ENCODE data around the gene PAX6. TPM values are rescaled to one million over a fixed set of nuclear protein-coding genes. Genes with fewer than 3 reads are reported as not detected.

Gene PAX6
- polyA plus RNA-seq, 2 of the 4 experiments (the other 2 are of a cell fraction) = 1.8 to 2.0 TPM

GRCh38 chr11:31805629-31806185 is 5.4 kb downstream of the PAX6 start:
- WGBS (ENCODE audit: missing lambda C conversion rate) = 76% methylated on average over 17 of the region's 20 CpGs
- CTCF ChIA-PET = no interaction called here
- H3K4me3 ChIP-seq = no peak overlapping the region
- H3K27ac ChIP-seq = no peak overlapping the region
- H3K4me2 ChIP-seq = no peak overlapping the region
- TF ChIP-seq JUN (IDR thresholded peaks at IDR 0.05) = no peak
- no peak for TF ChIP-seq RNF2 (IDR thresholded peaks at IDR 0.05; ENCODE audit: borderline replicate concordance, low read depth)
- TF ChIP-seq PHF8 (IDR thresholded peaks at IDR 0.05; ENCODE audit: borderline replicate concordance, low read depth) = no peak
- TF ChIP-seq ZNF302 (CRISPR knock-in tag; IDR thresholded peaks at IDR 0.05) = no peak
- no peak for TF ChIP-seq EP300 (IDR thresholded peaks at IDR 0.05)
- TF ChIP-seq RFX5 (IDR thresholded peaks at IDR 0.05) = no peak
- TF ChIP-seq HMGXB4 (CRISPR knock-in tag; IDR thresholded peaks at IDR 0.05; ENCODE audit: borderline replicate concordance) = no peak
- TF ChIP-seq RAD21 (conservative IDR thresholded peaks at IDR 0.05 in 1 of 2, IDR thresholded peaks at IDR 0.05 in 1 of 2) = no peak
- no peak for TF ChIP-seq NPAS2 (CRISPR knock-in tag; IDR thresholded peaks at IDR 0.05; ENCODE audit: borderline replicate concordance)
- no peak for TF ChIP-seq SMC3 (IDR thresholded peaks at IDR 0.05)
- no peak for TF ChIP-seq BCL3 (IDR thresholded peaks at IDR 0.05)
- no peak for TF ChIP-seq FOSL2 (IDR thresholded peaks at IDR 0.05)
- no peak for TF ChIP-seq FOSL2 (CRISPR knock-in tag; IDR thresholded peaks at IDR 0.05)
- TF ChIP-seq CHD2 (IDR thresholded peaks at IDR 0.05; ENCODE audit: low read length, partially characterized antibody) = no peak
- TF ChIP-seq JUNB (IDR thresholded peaks at IDR 0.05) = no peak
- no peak for TF ChIP-seq REST (IDR thresholded peaks at IDR 0.05)
- no peak for ATAC-seq
- DNase-seq (ENCODE audit: low read depth in 1 of 2, low spot score in 1 of 2) = no peak
- no peaks in the 10 kb centered on the region for H3K9me3 ChIP-seq
- POLR2A ChIA-PET = no interaction called here
- no peak for FAIRE-seq
- no peaks in the 10 kb centered on the region for H3K4me1 ChIP-seq

- H3K4me3 ChIP-seq = no peak overlapping the region
- H3K4me2 ChIP-seq = no peak overlapping the region
- DNase-seq (ENCODE audit: low read depth in 1 of 2, low spot score in 1 of 2) (no peak), ATAC-seq (no peak), FAIRE-seq (no peak)
- POLR2A ChIA-PET = no interaction called here
- no peak overlapping the region for H3K27ac ChIP-seq
- TF ChIP-seq CBX2 (IDR thresholded peaks at IDR 0.05; ENCODE audit: borderline replicate concordance, low read depth) (no peak), FOSL2 (IDR thresholded peaks at IDR 0.05) (no peak), FOSL2 (CRISPR knock-in tag; IDR thresholded peaks at IDR 0.05) (no peak), ATOH8 (CRISPR knock-in tag; IDR thresholded peaks at IDR 0.05; ENCODE audit: low read depth) (no peak), NFE2L2 (conservative IDR thresholded peaks at IDR 0.05; ENCODE audit: low read length) (no peak), CHD2 (IDR thresholded peaks at IDR 0.05; ENCODE audit: low read length, partially characterized antibody) (no peak), HOXB13 (CRISPR knock-in tag; IDR thresholded peaks at IDR 0.05; ENCODE audit: low read depth) (no peak), JUNB (IDR thresholded peaks at IDR 0.05) (no peak), HOXA7 (CRISPR knock-in tag; IDR thresholded peaks at IDR 0.05) (no peak), GATA3 (IDR thresholded peaks at IDR 0.05; ENCODE audit: borderline replicate concordance) (no peak), RCOR1 (IDR thresholded peaks at IDR 0.05; ENCODE audit: low read depth, low read length) (no peak), PHF8 (IDR thresholded peaks at IDR 0.05; ENCODE audit: borderline replicate concordance, low read depth) (no peak), POLR2AphosphoS2 (conservative IDR thresholded peaks at IDR 0.05; ENCODE audit: low read length) (no peak), ESRRA (IDR thresholded peaks at IDR 0.05; ENCODE audit: borderline replicate concordance, low read length) (no peak), MAZ (IDR thresholded peaks at IDR 0.05; ENCODE audit: borderline replicate concordance, low read depth, low read length) (no peak), MAFK (IDR thresholded peaks at IDR 0.05; ENCODE audit: partially characterized antibody) (no peak), JUN (IDR thresholded peaks at IDR 0.05) (no peak)
- WGBS (ENCODE audit: missing lambda C conversion rate) = 88% methylated on average over 34 of the region's 51 CpGs
- CTCF ChIA-PET = no interaction called here
- no peaks in the 10 kb centered on the region for H3K4me1 ChIP-seq
- no peaks in the 10 kb centered on the region for H3K9me3 ChIP-seq
Measured at GRCh38 chr11:31805037-31805628, 6.0 kb downstream of the PAX6 start.
